Measurements from ENCODE around the gene BBOF1.
"Not testable (repeated sequence)": the region's sequence is repeated elsewhere in the genome, so short reads cannot be mapped to it uniquely, and the experiment has no call there.

The BBOF1 gene

GRCh38 chr14:74018586-74019407 lies at the start of gene BBOF1, which contains the start of gene ENTPD5:
Gene BBOF1, plus strand, starts transcription at chr14:74019349. Its CDS starts 130 bp downstream, at chr14:74019479.
Gene ENTPD5, minus strand, starts transcription at chr14:74019288. Its CDS starts 31,186 bp downstream, at chr14:73988102.
- ChIA-PET POLR2A (interaction anchor here (0.7 kb wide), 1 partner anchor 12 kb away, joined by 3 read pairs; no protein-coding TSS in a partner anchor), CTCF (interaction anchor here (1.0 to 1.2 kb wide), 2 partner anchors 8 to 13 kb away, joined by 3 to 6 read pairs; no protein-coding TSS in a partner anchor)
- no peak for TF ChIP-seq CTCF (IDR thresholded peaks at IDR 0.05; ENCODE audit: control extremely low read depth, extremely low read depth, low read depth, missing control alignments)
- DNase-seq (ENCODE audit: extremely low spot score), result peak; percentile 96

GRCh38 chr14:73973497-73973896 lies 45.7 kb upstream of the BBOF1 start:
- DNase-seq (ENCODE audit: extremely low spot score), result no peak

GRCh38 chr14:73976125-73976524 lies 43.0 kb upstream of the BBOF1 start:
- POLR2A ChIA-PET, result no interaction called here
- no peak for TF ChIP-seq CTCF (IDR thresholded peaks at IDR 0.05; ENCODE audit: control extremely low read depth, extremely low read depth, low read depth, missing control alignments)
- DNase-seq (ENCODE audit: extremely low spot score), result no peak
- CTCF ChIA-PET, result no interaction called here

More at GRCh38 chr14:73973497-73973896, 45.7 kb upstream of the BBOF1 start:
- TF ChIP-seq CTCF (IDR thresholded peaks at IDR 0.05; ENCODE audit: control extremely low read depth, extremely low read depth, low read depth, missing control alignments), result no peak
- ChIA-PET CTCF (interaction anchor here (0.7 to 1.4 kb wide), 3 partner anchors 13 to 184 kb away, joined by 3 read pairs; partner anchors contain the start of genes COQ6 and FAM161B), POLR2A (no interaction called here)

- no peak for TF ChIP-seq CTCF (IDR thresholded peaks at IDR 0.05; ENCODE audit: control extremely low read depth, extremely low read depth, low read depth, missing control alignments)
- POLR2A ChIA-PET, result no interaction called here
- DNase-seq (ENCODE audit: extremely low spot score), result no peak
- CTCF ChIA-PET, result interaction anchor here (1.0 to 1.2 kb wide), 2 partner anchors 25 to 31 kb away, joined by 3 read pairs; no protein-coding TSS in a partner anchor
Observed at GRCh38 chr14:73977896-73978295, 41.3 kb upstream of the BBOF1 start.

GRCh38 chr14:73988065-73988464 lies 31.1 kb upstream of the BBOF1 start:
- no peak for TF ChIP-seq CTCF (IDR thresholded peaks at IDR 0.05; ENCODE audit: control extremely low read depth, extremely low read depth, low read depth, missing control alignments)
- CTCF ChIA-PET, result no interaction called here
- POLR2A ChIA-PET, result no interaction called here
- no peak for DNase-seq (ENCODE audit: extremely low spot score)

- CTCF ChIA-PET; POLR2A ChIA-PET; DNase-seq (ENCODE audit: extremely low spot score): not testable (repeated sequence)
Observed at GRCh38 chr14:73988656-73989055, 30.5 kb upstream of the BBOF1 start.

- DNase-seq (ENCODE audit: extremely low spot score), result no peak
- ChIA-PET CTCF (no interaction called here), POLR2A (no interaction called here)
- TF ChIP-seq CTCF (IDR thresholded peaks at IDR 0.05; ENCODE audit: control extremely low read depth, extremely low read depth, low read depth, missing control alignments), result no peak
Observed at GRCh38 chr14:73991092-73991491, 28.1 kb upstream of the BBOF1 start.

- CTCF ChIA-PET; DNase-seq (ENCODE audit: extremely low spot score); POLR2A ChIA-PET: not testable (repeated sequence)
Observed at GRCh38 chr14:73994926-73995325, 24.2 kb upstream of the BBOF1 start.

Data from GM10248 (cell line).